HEK293 (cell line): ENCODE data around the gene ZIC5.

Source experiments
- CTCF ChIA-PET: fragments of 350-600 bp; formaldehyde crosslinking; extraction: SDS; loops from one replicate; lab custom pipeline; 2021; ENCODE audit warnings: antibody characterized with exemption; lab: Yijun Ruan, JAX
- POLR2A ChIA-PET: fragments of 300-600 bp; formaldehyde crosslinking; extraction: SDS; loops from one replicate; lab custom pipeline; 2020; ENCODE audit warnings: antibody characterized with exemption, inconsistent platforms; lab: Yijun Ruan, JAX
- H3K27ac ChIP-seq: fragments of 200-500 bp; sonication (Bioruptor generic); 2 replicates; pipeline ENCODE4 v1.5.1; 2014; ENCODE audit warnings: low read depth, low read length, control low read depth, inconsistent platforms; ENCODE audit errors: extremely low read depth
- H3K36me3 ChIP-seq, 2 experiments: fragments of 200-500 bp in 1 of 2; sonication (Bioruptor generic) in 1 of 2; 1 replicate in 1 of 2; 2 replicates in 1 of 2; pipeline ENCODE4 v1.5.1; 2014 to 2017; ENCODE audit warnings: inconsistent platforms in 2 of 2, low read length in 2 of 2; ENCODE audit not compliant: control insufficient read depth in 2 of 2, insufficient read depth in 1 of 2
- H3K4me1 ChIP-seq: fragments of 200-500 bp; sonication (Bioruptor generic); 2 replicates; pipeline ENCODE4 v1.5.1; 2014; ENCODE audit warnings: mild to moderate bottlenecking, low read length, inconsistent platforms; ENCODE audit not compliant: control insufficient read depth, insufficient read depth
- H3K4me3 ChIP-seq: 2 replicates; pipeline ENCODE4 v1.5.1; 2011; ENCODE audit warnings: low read depth, mild to moderate bottlenecking, control low read depth, low read length, moderate library complexity
- H3K9me3 ChIP-seq: fragments of 200-500 bp; sonication (Bioruptor generic); 2 replicates; pipeline ENCODE4 v1.5.1; 2014; ENCODE audit warnings: low read depth, low read length, inconsistent platforms; ENCODE audit not compliant: control insufficient read depth, insufficient read depth
- ELK4 ChIP-seq: IDR thresholded peaks from 2 replicates; pipeline ENCODE4 v1.6.1; 2011; ENCODE audit warnings: mild to moderate bottlenecking, low read depth, low read length, borderline replicate concordance
- KLF16 ChIP-seq: fragments of 450-650 bp; formaldehyde crosslinking; IDR thresholded peaks from 2 replicates; pipeline ENCODE4 v1.5.1; 2017; ENCODE audit warnings: missing biosample characterization, missing genetic modification characterization
- KLF9 ChIP-seq: fragments of 450-650 bp; formaldehyde crosslinking; IDR thresholded peaks from 2 replicates; pipeline ENCODE4 v1.5.1; 2016; ENCODE audit warnings: missing biosample characterization, missing genetic modification characterization, low read depth
- PRDM6 ChIP-seq: fragments of 450-650 bp; formaldehyde crosslinking; IDR thresholded peaks from 2 replicates; pipeline ENCODE4 v1.5.1; 2017; ENCODE audit warnings: missing biosample characterization, missing genetic modification characterization
- SALL2 ChIP-seq: fragments of 450-650 bp; formaldehyde crosslinking; IDR thresholded peaks from 2 replicates; pipeline ENCODE4 v1.5.0; 2017; ENCODE audit warnings: missing biosample characterization, mild to moderate bottlenecking, missing genetic modification characterization, borderline replicate concordance
- ZBTB10 ChIP-seq: fragments of 450-650 bp; formaldehyde crosslinking; IDR thresholded peaks from 2 replicates; pipeline ENCODE4 v1.5.1; 2016; ENCODE audit warnings: missing biosample characterization, missing genetic modification characterization
- ZBTB44 ChIP-seq: fragments of 450-650 bp; IDR thresholded peaks from 2 replicates; pipeline ENCODE4 v1.5.1; 2018; ENCODE audit warnings: missing biosample characterization, mild to moderate bottlenecking, missing genetic modification characterization
- ZFP69B ChIP-seq: fragments of 450-650 bp; formaldehyde crosslinking; IDR thresholded peaks from 2 replicates; pipeline ENCODE4 v1.5.1; 2016; ENCODE audit warnings: missing biosample characterization, missing genetic modification characterization
- ZIC2 ChIP-seq: fragments of 450-650 bp; formaldehyde crosslinking; IDR thresholded peaks from 2 replicates; pipeline ENCODE4 v1.5.1; 2016; ENCODE audit warnings: missing biosample characterization, missing genetic modification characterization
- ZNF16 ChIP-seq: fragments of 450-650 bp; formaldehyde crosslinking; IDR thresholded peaks from 2 replicates; pipeline ENCODE4 v1.5.1; 2016; ENCODE audit warnings: low read depth, missing biosample characterization, missing genetic modification characterization
- ZNF184 ChIP-seq: fragments of 450-650 bp; IDR thresholded peaks from 2 replicates; pipeline ENCODE4 v1.5.1; 2018; ENCODE audit warnings: missing biosample characterization, mild to moderate bottlenecking, missing genetic modification characterization
- ZNF223 ChIP-seq: fragments of 450-650 bp; formaldehyde crosslinking; IDR thresholded peaks from 2 replicates; pipeline ENCODE4 v1.5.1; 2016; ENCODE audit warnings: missing biosample characterization, missing genetic modification characterization
- ZNF24 ChIP-seq: fragments of 450-650 bp; formaldehyde crosslinking; IDR thresholded peaks from 2 replicates; pipeline ENCODE4 v1.5.1; 2016; ENCODE audit warnings: missing biosample characterization, missing genetic modification characterization
- ZNF350 ChIP-seq: fragments of 450-650 bp; formaldehyde crosslinking; IDR thresholded peaks from 2 replicates; pipeline ENCODE4 v1.5.0; 2017; ENCODE audit warnings: missing biosample characterization, mild to moderate bottlenecking, missing genetic modification characterization
- ZNF48 ChIP-seq: fragments of 450-650 bp; formaldehyde crosslinking; IDR thresholded peaks from 2 replicates; pipeline ENCODE4 v1.5.1; 2016; ENCODE audit warnings: missing biosample characterization, missing genetic modification characterization
- ZNF530 ChIP-seq: fragments of 450-650 bp; formaldehyde crosslinking; IDR thresholded peaks from 2 replicates; pipeline ENCODE4 v1.5.1; 2016; ENCODE audit warnings: low read depth, missing biosample characterization, missing genetic modification characterization
- ZNF561 ChIP-seq: fragments of 450-650 bp; IDR thresholded peaks from 2 replicates; pipeline ENCODE4 v1.5.1; 2018; ENCODE audit warnings: missing biosample characterization, missing genetic modification characterization, borderline replicate concordance
- ZNF624 ChIP-seq: fragments of 450-650 bp; formaldehyde crosslinking; IDR thresholded peaks from 2 replicates; pipeline ENCODE4 v1.5.1; 2017; ENCODE audit warnings: missing biosample characterization, missing genetic modification characterization
- ZNF701 ChIP-seq: fragments of 450-650 bp; formaldehyde crosslinking; IDR thresholded peaks from 2 replicates; pipeline ENCODE4 v1.5.1; 2016; ENCODE audit warnings: missing biosample characterization, missing genetic modification characterization
- ZNF776 ChIP-seq: fragments of 450-650 bp; formaldehyde crosslinking; IDR thresholded peaks from 2 replicates; pipeline ENCODE4 v1.5.0; 2017; ENCODE audit warnings: missing biosample characterization, missing genetic modification characterization, borderline replicate concordance
- ZNF791 ChIP-seq: fragments of 450-650 bp; formaldehyde crosslinking; IDR thresholded peaks from 2 replicates; pipeline ENCODE4 v1.5.1; 2016; ENCODE audit warnings: missing biosample characterization, missing genetic modification characterization
- ZNF830 ChIP-seq: fragments of 450-650 bp; IDR thresholded peaks from 2 replicates; pipeline ENCODE4 v1.5.0; 2018; ENCODE audit warnings: missing biosample characterization, missing genetic modification characterization, low read depth, mild to moderate bottlenecking, moderate library complexity
- TF ChIP-seq, protein P1 (sequence below): fragments of 450-650 bp; formaldehyde crosslinking; IDR thresholded peaks from 2 replicates; pipeline ENCODE4 v1.5.1; 2016; ENCODE audit warnings: missing biosample characterization, missing genetic modification characterization, borderline replicate concordance

Gene ZIC5

GRCh38 chr13:99985241-99985874 lies 13.8 kb upstream of the ZIC5 start (continued):
- TF ChIP-seq ZNF350 (tag by site-specific recombination) (no peak), KLF16 (tag by site-specific recombination) (no peak)

- POLR2A ChIA-PET, result interaction anchor here (6.4 kb wide), 1 partner anchor 14 kb away, joined by 101 read pairs; the partner anchor contains the start of gene ZIC5
- peak overlapping the region; percentile 100 for H3K27ac ChIP-seq
- H3K4me3 ChIP-seq, result peak overlapping the region; percentile 90
- peaks cover 0 to 33% of the 10 kb centered on the region in 2 experiments; a peak in 1 of 3 replicates for H3K36me3 ChIP-seq
- H3K4me1 ChIP-seq, result no peaks in the 10 kb centered on the region
- no peaks in the 10 kb centered on the region for H3K9me3 ChIP-seq
- CTCF ChIA-PET, result interaction anchor here (0.6 to 1.8 kb wide), 4 partner anchors 68 to 544 kb away, joined by 3 to 8 read pairs (median 3); no protein-coding TSS in a partner anchor
- TF ChIP-seq PRDM6 (tag by site-specific recombination) (no peak), ZBTB44 (tag by site-specific recombination) (no peak), ZNF624 (tag by site-specific recombination) (no peak), KLF9 (tag by site-specific recombination) (no peak; the same call in 1 of the 2 replicates), ZNF184 (tag by site-specific recombination) (no peak), ZNF776 (no peak), ZFP69B (tag by site-specific recombination) (no peak), ELK4 (no peak), ZNF561 (tag by site-specific recombination) (no peak), SALL2 (tag by site-specific recombination) (no peak), ZNF48 (tag by site-specific recombination) (no peak), ZNF24 (0 out of 2 replicates have a peak, but pooled peaks have one; percentile 36), ZNF701 (tag by site-specific recombination) (no peak), ZNF530 (no peak), ZNF223 (tag by site-specific recombination) (peak; percentile 56; the same call in 1 of the 2 replicates), ZBTB10 (tag by site-specific recombination) (peak; percentile 78), ZNF16 (tag by site-specific recombination) (no peak), ZNF830 (tag by site-specific recombination) (no peak), ZIC2 (peak; percentile 52; the same call in 1 of the 2 replicates), ZNF791 (no peak)
- TF ChIP-seq, protein P1, sequence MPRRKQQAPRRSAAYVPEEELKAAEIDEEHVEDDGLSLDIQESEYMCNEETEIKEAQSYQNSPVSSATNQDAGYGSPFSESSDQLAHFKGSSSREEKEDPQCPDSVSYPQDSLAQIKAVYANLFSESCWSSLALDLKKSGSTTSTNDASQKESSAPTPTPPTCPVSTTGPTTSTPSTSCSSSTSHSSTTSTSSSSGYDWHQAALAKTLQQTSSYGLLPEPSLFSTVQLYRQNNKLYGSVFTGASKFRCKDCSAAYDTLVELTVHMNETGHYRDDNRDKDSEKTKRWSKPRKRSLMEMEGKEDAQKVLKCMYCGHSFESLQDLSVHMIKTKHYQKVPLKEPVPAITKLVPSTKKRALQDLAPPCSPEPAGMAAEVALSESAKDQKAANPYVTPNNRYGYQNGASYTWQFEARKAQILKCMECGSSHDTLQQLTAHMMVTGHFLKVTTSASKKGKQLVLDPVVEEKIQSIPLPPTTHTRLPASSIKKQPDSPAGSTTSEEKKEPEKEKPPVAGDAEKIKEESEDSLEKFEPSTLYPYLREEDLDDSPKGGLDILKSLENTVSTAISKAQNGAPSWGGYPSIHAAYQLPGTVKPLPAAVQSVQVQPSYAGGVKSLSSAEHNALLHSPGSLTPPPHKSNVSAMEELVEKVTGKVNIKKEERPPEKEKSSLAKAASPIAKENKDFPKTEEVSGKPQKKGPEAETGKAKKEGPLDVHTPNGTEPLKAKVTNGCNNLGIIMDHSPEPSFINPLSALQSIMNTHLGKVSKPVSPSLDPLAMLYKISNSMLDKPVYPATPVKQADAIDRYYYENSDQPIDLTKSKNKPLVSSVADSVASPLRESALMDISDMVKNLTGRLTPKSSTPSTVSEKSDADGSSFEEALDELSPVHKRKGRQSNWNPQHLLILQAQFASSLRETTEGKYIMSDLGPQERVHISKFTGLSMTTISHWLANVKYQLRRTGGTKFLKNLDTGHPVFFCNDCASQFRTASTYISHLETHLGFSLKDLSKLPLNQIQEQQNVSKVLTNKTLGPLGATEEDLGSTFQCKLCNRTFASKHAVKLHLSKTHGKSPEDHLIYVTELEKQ (tag by site-specific recombination), result no peak
Observed at GRCh38 chr13:99984461-99985240, 13.1 kb upstream of the ZIC5 start.
